Measurements from ENCODE around the gene SEPHS2. TPM values are rescaled to one million over a fixed set of nuclear protein-coding genes. Genes with fewer than 3 reads are reported as not detected.
A peak's percentile ranks its signal among the peaks of the same experiment; 100 is the strongest.
"Not testable (repeated sequence)": the region's sequence is repeated elsewhere in the genome, so short reads cannot be mapped to it uniquely, and the experiment has no call there.

Gene SEPHS2
- total RNA-seq, 1 experiment from 2014 or later, result 91.6 TPM

- peak in 1 of 2 experiments; percentile 5 for TF ChIP-seq CTCF (IDR thresholded peaks at IDR 0.05; ENCODE audit: insufficient read depth in 1 of 2, low read depth in 1 of 2, low read length in 1 of 2, severe bottlenecking in 1 of 2, unreplicated experiment in 1 of 2)
- no peak overlapping the region for H3K4me3 Mint-ChIP-seq (ENCODE audit: unreplicated experiment)
- no peak for DNase-seq
- intact Hi-C loops (cut with micrococcal nuclease; ENCODE audit: unreplicated experiment), result no loop called here
- POLR2A ChIA-PET, result no interaction called here
- H3K4me1 Mint-ChIP-seq (ENCODE audit: low read depth, unreplicated experiment), result no peaks in the 10 kb centered on the region
- no peak overlapping the region for H3K4me3 ChIP-seq (ENCODE audit: low read depth, low read length)
- no peak overlapping the region for H3K27ac Mint-ChIP-seq (ENCODE audit: unreplicated experiment)
- H3K9me3 ChIP-seq, result no peaks in the 10 kb centered on the region
- no peaks in the 10 kb centered on the region for H3K4me1 ChIP-seq
- no TSS peak for BruUV-seq (replicated peaks)
- H3K27me3 ChIP-seq (replicated peaks; ENCODE audit: control insufficient read depth, insufficient read depth, low read length), result no peaks in the 10 kb centered on the region
- no peaks in the 10 kb centered on the region for H3K36me3 ChIP-seq (ENCODE audit: control insufficient read depth, insufficient read depth, low read length)
- CTCF ChIA-PET, result no interaction called here
- H3K9me3 Mint-ChIP-seq (ENCODE audit: unreplicated experiment), result no peaks in the 10 kb centered on the region
- peaks cover 2% of the 10 kb centered on the region for H3K27me3 Mint-ChIP-seq (ENCODE audit: insufficient read depth, unreplicated experiment)
- H3K36me3 Mint-ChIP-seq (ENCODE audit: insufficient read depth, unreplicated experiment), result no peaks in the 10 kb centered on the region
Measured at GRCh38 chr16:30482366-30482765, 36.7 kb upstream of the SEPHS2 start.

- no peak for TF ChIP-seq CTCF (IDR thresholded peaks at IDR 0.05; ENCODE audit: insufficient read depth in 1 of 2, low read depth in 1 of 2, low read length in 1 of 2, severe bottlenecking in 1 of 2, unreplicated experiment in 1 of 2)
- no peaks in the 10 kb centered on the region for H3K9me3 Mint-ChIP-seq (ENCODE audit: unreplicated experiment)
- no peak for DNase-seq
- POLR2A ChIA-PET, result no interaction called here
- Histone ChIP-seq H3K4me1 (no peaks in the 10 kb centered on the region), H3K4me3 (ENCODE audit: low read depth, low read length) (no peak overlapping the region), H3K9me3 (no peaks in the 10 kb centered on the region), H3K36me3 (ENCODE audit: control insufficient read depth, insufficient read depth, low read length) (no peaks in the 10 kb centered on the region), H3K27me3 (replicated peaks; ENCODE audit: control insufficient read depth, insufficient read depth, low read length) (no peaks in the 10 kb centered on the region)
- intact Hi-C loops (cut with micrococcal nuclease; ENCODE audit: unreplicated experiment), result no loop called here
- CTCF ChIA-PET, result no interaction called here
- no peaks in the 10 kb centered on the region for H3K4me1 Mint-ChIP-seq (ENCODE audit: low read depth, unreplicated experiment)
- no peak overlapping the region for H3K4me3 Mint-ChIP-seq (ENCODE audit: unreplicated experiment)
- H3K27ac Mint-ChIP-seq (ENCODE audit: unreplicated experiment), result no peak overlapping the region
- H3K36me3 Mint-ChIP-seq (ENCODE audit: insufficient read depth, unreplicated experiment), result no peaks in the 10 kb centered on the region
- peaks cover 2% of the 10 kb centered on the region for H3K27me3 Mint-ChIP-seq (ENCODE audit: insufficient read depth, unreplicated experiment)
- no TSS peak for BruUV-seq (replicated peaks)
Measured at GRCh38 chr16:30481381-30481780, 35.7 kb upstream of the SEPHS2 start.

- no peaks in the 10 kb centered on the region for H3K4me1 ChIP-seq
- CTCF ChIA-PET, result no interaction called here
- POLR2A ChIA-PET, result no interaction called here
Measured at GRCh38 chr16:30478766-30479478, 33.2 kb upstream of the SEPHS2 start.

GRCh38 chr16:30477773-30478172 is 32.1 kb upstream of the SEPHS2 start:
- H3K4me1 Mint-ChIP-seq (ENCODE audit: low read depth, unreplicated experiment); DNase-seq; H3K4me3 ChIP-seq (ENCODE audit: low read depth, low read length); H3K27me3 Mint-ChIP-seq (ENCODE audit: insufficient read depth, unreplicated experiment); CTCF ChIA-PET; H3K4me1 ChIP-seq; H3K27me3 ChIP-seq (replicated peaks; ENCODE audit: control insufficient read depth, insufficient read depth, low read length); H3K4me3 Mint-ChIP-seq (ENCODE audit: unreplicated experiment); POLR2A ChIA-PET; H3K36me3 ChIP-seq (ENCODE audit: control insufficient read depth, insufficient read depth, low read length); H3K36me3 Mint-ChIP-seq (ENCODE audit: insufficient read depth, unreplicated experiment); H3K27ac Mint-ChIP-seq (ENCODE audit: unreplicated experiment); H3K9me3 ChIP-seq; intact Hi-C loops (cut with micrococcal nuclease; ENCODE audit: unreplicated experiment); BruUV-seq (replicated peaks); H3K9me3 Mint-ChIP-seq (ENCODE audit: unreplicated experiment): not testable (repeated sequence)

More at GRCh38 chr16:30478766-30479478, 33.2 kb upstream of the SEPHS2 start:
- Mint-ChIP-seq H3K36me3 (ENCODE audit: insufficient read depth, unreplicated experiment) (no peaks in the 10 kb centered on the region), H3K27ac (ENCODE audit: unreplicated experiment) (no peak overlapping the region), H3K27me3 (ENCODE audit: insufficient read depth, unreplicated experiment) (peaks cover 2% of the 10 kb centered on the region), H3K9me3 (ENCODE audit: unreplicated experiment) (no peaks in the 10 kb centered on the region), H3K4me1 (ENCODE audit: low read depth, unreplicated experiment) (no peaks in the 10 kb centered on the region), H3K4me3 (ENCODE audit: unreplicated experiment) (no peak overlapping the region)
- DNase-seq, result no peak
- no peaks in the 10 kb centered on the region for H3K9me3 ChIP-seq
- intact Hi-C loops (cut with micrococcal nuclease; ENCODE audit: unreplicated experiment), result no loop called here
- TF ChIP-seq CTCF (IDR thresholded peaks at IDR 0.05; ENCODE audit: insufficient read depth in 1 of 2, low read depth in 1 of 2, low read length in 1 of 2, severe bottlenecking in 1 of 2, unreplicated experiment in 1 of 2), result no peak
- H3K27me3 ChIP-seq (replicated peaks; ENCODE audit: control insufficient read depth, insufficient read depth, low read length), result no peaks in the 10 kb centered on the region
- H3K36me3 ChIP-seq (ENCODE audit: control insufficient read depth, insufficient read depth, low read length), result no peaks in the 10 kb centered on the region
- no peak overlapping the region for H3K4me3 ChIP-seq (ENCODE audit: low read depth, low read length)
- BruUV-seq (replicated peaks), result no TSS peak

Measured in Caco-2 (cell line).